ENCODE results near the gene SPDYE18.
"Not testable (repeated sequence)": the region's sequence is repeated elsewhere in the genome, so short reads cannot be mapped to it uniquely, and the experiment has no call there.

GRCh38 chr7:77026349-77026748 lies 36.0 kb downstream of the SPDYE18 start:
- not testable (repeated sequence) for TF ChIP-seq CTCF (conservative IDR thresholded peaks at IDR 0.05; ENCODE audit: low read length); EZH2phosphoT487 (IDR thresholded peaks at IDR 0.05; ENCODE audit: borderline replicate concordance, low read depth, low read length)

Data from OCI-LY7 (cell line).